DMS 273 (cell line): Measurements from ENCODE around the gene MIPOL1.

Source experiments
- DNase-seq: peaks from one replicate; lab custom pipeline; 2025; ENCODE audit not compliant: unreplicated experiment; lab: John Stamatoyannopoulos, UW

The MIPOL1 gene

GRCh38 chr14:37594971-37595808, 397.5 kb downstream of the MIPOL1 start, which contains the start of the genes FOXA1 and TTC6:
TSS of gene FOXA1 (minus strand) at chr14:37595249. CDS start at chr14:37594972, 277 bp downstream.
TSS of gene TTC6 (plus strand) at chr14:37595629. CDS start at chr14:37622065, 26,436 bp downstream.
- DNase-seq = peak; percentile 87

- peak; percentile 96 for DNase-seq
Observed at GRCh38 chr14:37595809-37596621, 398.3 kb downstream of the MIPOL1 start.

- peak; percentile 13 for DNase-seq
Observed at GRCh38 chr14:37596790-37597472, 399.2 kb downstream of the MIPOL1 start.

GRCh38 chr14:37597538-37597913, 399.8 kb downstream of the MIPOL1 start:
- no peak for DNase-seq

GRCh38 chr14:37597914-37598746, 400.4 kb downstream of the MIPOL1 start:
- no peak for DNase-seq

GRCh38 chr14:37598747-37599506, 401.2 kb downstream of the MIPOL1 start:
- no peak for DNase-seq

- DNase-seq = peak; percentile 70
Observed at GRCh38 chr14:37599507-37600368, 402.0 kb downstream of the MIPOL1 start.

- DNase-seq = no peak
Observed at GRCh38 chr14:37600880-37601741, 403.4 kb downstream of the MIPOL1 start.

- DNase-seq = no peak
Observed at GRCh38 chr14:37601865-37602264, 404.1 kb downstream of the MIPOL1 start.
